Activated naive CD8-positive, alpha-beta T cell treated with anti-CD3 and anti-CD28 coated beads for 36 hours (primary cell): ENCODE results near the gene LRCH4. TPM values are rescaled to one million over a fixed set of nuclear protein-coding genes. Genes with fewer than 3 reads are reported as not detected.
"Not testable (repeated sequence)": the region's sequence is repeated elsewhere in the genome, so short reads cannot be mapped to it uniquely, and the experiment has no call there.

Source experiments
- DNase-seq: peaks from one replicate; pipeline ENCODE4 v3.0.0; 2021
- H3K27ac Mint-ChIP-seq: one replicate; pipeline ENCODE4 v1.8.0; 2022; ENCODE audit warnings: mild to moderate bottlenecking, moderate library complexity, mixed read lengths
- H3K27me3 Mint-ChIP-seq: one replicate; pipeline ENCODE4 v1.8.0; 2022; ENCODE audit warnings: mild to moderate bottlenecking, mixed read lengths
- H3K36me3 Mint-ChIP-seq: one replicate; pipeline ENCODE4 v1.8.0; 2021; ENCODE audit warnings: mild to moderate bottlenecking, mixed read lengths
- H3K4me1 Mint-ChIP-seq: one replicate; pipeline ENCODE4 v1.8.0; 2021; ENCODE audit warnings: mixed read lengths
- H3K4me3 Mint-ChIP-seq: one replicate; pipeline ENCODE4 v1.8.0; 2022; ENCODE audit warnings: mild to moderate bottlenecking, moderate library complexity, mixed read lengths
- H3K9me3 Mint-ChIP-seq: one replicate; pipeline ENCODE4 v1.8.0; 2022; ENCODE audit warnings: mixed read lengths
- total RNA-seq, 2 experiments: library from RNA; stranded (reverse); gene quantifications; one replicate each; pipeline ENCODE4 v1.2.3, GENCODE V29; 2021

LRCH4 gene
- total RNA-seq, 2 experiments from 2014 or later, result 65.6 to 68.1 TPM

GRCh38 chr7:100538348-100538653, 47.6 kb downstream of the LRCH4 start:
- H3K4me3 Mint-ChIP-seq, result peak overlapping the region; percentile 100
- H3K27ac Mint-ChIP-seq, result peak overlapping the region; percentile 89
- peaks cover 35% of the 10 kb centered on the region for H3K4me1 Mint-ChIP-seq
- H3K36me3 Mint-ChIP-seq, result peaks cover 30% of the 10 kb centered on the region
- no peaks in the 10 kb centered on the region for H3K27me3 Mint-ChIP-seq
- no peaks in the 10 kb centered on the region for H3K9me3 Mint-ChIP-seq
- no peak for DNase-seq

GRCh38 chr7:100536695-100537094, 49.2 kb downstream of the LRCH4 start:
- peaks cover 20% of the 10 kb centered on the region for H3K36me3 Mint-ChIP-seq
- peak overlapping the region; percentile 60 for H3K27ac Mint-ChIP-seq
- H3K27me3 Mint-ChIP-seq, result not testable (repeated sequence)

GRCh38 chr7:100535982-100536381, 49.9 kb downstream of the LRCH4 start:
- not testable (repeated sequence) for H3K27ac Mint-ChIP-seq, H3K27me3 Mint-ChIP-seq, H3K4me3 Mint-ChIP-seq, DNase-seq, H3K9me3 Mint-ChIP-seq
- Mint-ChIP-seq H3K4me1 (peaks cover 15% of the 10 kb centered on the region), H3K36me3 (peaks cover 14% of the 10 kb centered on the region)

More at GRCh38 chr7:100536695-100537094, 49.2 kb downstream of the LRCH4 start:
- not testable (repeated sequence) for DNase-seq, H3K4me3 Mint-ChIP-seq, H3K9me3 Mint-ChIP-seq
- peaks cover 21% of the 10 kb centered on the region for H3K4me1 Mint-ChIP-seq

GRCh38 chr7:100532165-100533022, 53.5 kb downstream of the LRCH4 start:
- H3K27ac Mint-ChIP-seq, result no peak overlapping the region
- no peak overlapping the region for H3K4me3 Mint-ChIP-seq
- H3K36me3 Mint-ChIP-seq, result no peaks in the 10 kb centered on the region
- H3K27me3 Mint-ChIP-seq, result no peaks in the 10 kb centered on the region
- DNase-seq, result no peak
- H3K4me1 Mint-ChIP-seq, result peaks cover 6% of the 10 kb centered on the region
- no peaks in the 10 kb centered on the region for H3K9me3 Mint-ChIP-seq

GRCh38 chr7:100528108-100528866, 57.6 kb downstream of the LRCH4 start:
- H3K27ac Mint-ChIP-seq, H3K36me3 Mint-ChIP-seq, DNase-seq, H3K27me3 Mint-ChIP-seq, H3K4me3 Mint-ChIP-seq, H3K9me3 Mint-ChIP-seq: not testable (repeated sequence)
- peaks cover 12% of the 10 kb centered on the region for H3K4me1 Mint-ChIP-seq

Other genes with a start within 250 kb of the LRCH4 start
- 10 to 100 TPM; 24.5 to 28.3 TPM for gene PILRB, start 228.0 kb downstream of the LRCH4 start, total RNA-seq
- gene PILRA, start 212.6 kb downstream of the LRCH4 start, total RNA-seq, result under 1 TPM; 0.68 TPM
- 1 to 10 TPM; 2.9 to 3.0 TPM for gene ZCWPW1, start 157.4 kb downstream of the LRCH4 start, total RNA-seq
- gene MEPCE, start 156.3 kb downstream of the LRCH4 start, total RNA-seq, result 10 to 100 TPM; 60.1 to 65.4 TPM
- gene PPP1R35, start 149.6 kb downstream of the LRCH4 start, total RNA-seq, result 10 to 100 TPM; 45.7 to 46.4 TPM
- gene SPACDR, start 121.9 kb downstream of the LRCH4 start, total RNA-seq, result 1 to 10 TPM; 1.0 to 1.5 TPM
- 10 to 100 TPM; 81.4 to 83.7 TPM for gene TSC22D4, start 106.9 kb downstream of the LRCH4 start, total RNA-seq
- under 1 TPM; 0.29 to 0.34 TPM for gene NYAP1, start 102.2 kb downstream of the LRCH4 start, total RNA-seq
- gene AGFG2, start 46.9 kb downstream of the LRCH4 start, total RNA-seq, result 10 to 100 TPM; 52.4 to 55.4 TPM
- gene SAP25, start 12.2 kb downstream of the LRCH4 start, total RNA-seq, result 1 to 10 TPM; 4.4 to 6.0 TPM
- under 1 TPM; 0.54 to 0.80 TPM for gene FBXO24, start 199 bp upstream of the LRCH4 start, total RNA-seq
- 1 to 10 TPM; 4.0 TPM for gene PCOLCE, start 16.2 kb upstream of the LRCH4 start, total RNA-seq
- 10 to 100 TPM in 1 of 2 experiments, 1 to 10 TPM in 1; 9.7 to 10.0 TPM for gene MOSPD3, start 26.4 kb upstream of the LRCH4 start, total RNA-seq
- 10 to 100 TPM; 10.9 to 11.1 TPM for gene TFR2, start 55.4 kb upstream of the LRCH4 start, total RNA-seq
- not detected for gene ACTL6B, start 70.3 kb upstream of the LRCH4 start, total RNA-seq
- gene GNB2, start 87.6 kb upstream of the LRCH4 start, total RNA-seq, result 100 to 1,000 TPM; 200 to 202 TPM
- gene GIGYF1, start 108.1 kb upstream of the LRCH4 start, total RNA-seq, result 10 to 100 TPM; 41.9 to 45.2 TPM
- 10 to 100 TPM; 84.5 to 85.6 TPM for gene POP7, start 120.0 kb upstream of the LRCH4 start, total RNA-seq
- not detected for gene EPO, start 134.3 kb upstream of the LRCH4 start, total RNA-seq
- not detected for gene ZAN, start 147.5 kb upstream of the LRCH4 start, total RNA-seq
- gene EPHB4, start 241.4 kb upstream of the LRCH4 start, total RNA-seq, result 1 to 10 TPM; 2.5 to 2.9 TPM